GM18507 (cell line): ENCODE results near the gene HOXC6.

Source experiments
- DNase-seq: peaks from one replicate; pipeline ENCODE4 v3.0.0; 2011; ENCODE audit warnings: low read depth; ENCODE audit not compliant: insufficient read length; ENCODE audit errors: extremely low spot score
- FAIRE-seq: peaks from 2 replicates; lab custom pipeline; 2011; peaks lifted over from hg19 to GRCh38; lab: Jason Lieb, UNC

Gene HOXC6

GRCh38 chr12:54000116-54001114, 27.8 kb upstream of the HOXC6 start, which contains the start of gene HOXC9:
Gene HOXC9, plus strand, starts transcription at chr12:54000161. Its CDS starts 28 bp downstream, at chr12:54000189.
- no peak for FAIRE-seq
- DNase-seq: no peak

DNA sequence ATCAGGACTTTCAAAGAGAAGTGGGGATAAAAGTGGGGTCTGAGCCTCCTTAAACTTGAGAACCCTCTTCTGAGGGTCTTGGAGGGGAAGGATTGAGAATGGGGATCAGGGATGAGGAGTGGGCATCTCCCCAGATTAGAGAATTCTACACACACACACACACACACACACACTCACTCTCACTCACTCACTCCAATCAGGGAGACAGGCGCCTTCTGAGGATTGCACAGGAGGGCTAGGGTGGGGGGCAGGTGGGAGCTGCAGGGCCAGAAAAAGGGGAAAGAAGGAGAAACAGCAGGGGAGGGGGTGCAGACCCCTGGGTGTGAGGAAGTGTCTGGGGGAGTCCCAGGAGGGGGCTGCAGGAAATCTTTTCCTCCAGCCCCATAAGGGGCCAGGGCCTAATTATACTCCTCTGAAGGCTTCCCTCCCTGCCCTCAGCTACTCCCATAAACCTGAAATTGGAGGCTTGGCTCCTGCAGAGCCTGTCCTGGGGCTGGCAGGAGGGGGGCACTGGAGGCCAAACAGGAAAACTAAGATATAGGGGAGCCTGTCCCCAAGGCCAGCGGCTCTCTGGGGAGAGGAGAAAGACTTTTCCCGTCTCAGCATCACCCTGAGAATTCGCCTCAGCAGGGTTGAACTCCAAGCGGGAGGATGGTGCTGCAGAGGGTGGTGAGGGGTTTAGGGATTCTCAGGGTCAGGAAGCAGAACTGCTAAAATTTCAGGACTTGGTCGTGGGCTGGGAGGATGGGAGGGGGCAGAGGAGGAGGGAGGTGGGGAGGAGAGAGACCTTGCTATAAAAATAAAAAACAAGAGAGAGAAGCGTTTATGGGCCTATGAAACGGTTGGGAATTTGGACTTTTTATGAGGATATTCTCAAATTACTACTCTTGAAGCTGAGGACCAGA, 26.7 kb upstream of the HOXC6 start:
- FAIRE-seq: no peak
- DNase-seq: no peak

DNA sequence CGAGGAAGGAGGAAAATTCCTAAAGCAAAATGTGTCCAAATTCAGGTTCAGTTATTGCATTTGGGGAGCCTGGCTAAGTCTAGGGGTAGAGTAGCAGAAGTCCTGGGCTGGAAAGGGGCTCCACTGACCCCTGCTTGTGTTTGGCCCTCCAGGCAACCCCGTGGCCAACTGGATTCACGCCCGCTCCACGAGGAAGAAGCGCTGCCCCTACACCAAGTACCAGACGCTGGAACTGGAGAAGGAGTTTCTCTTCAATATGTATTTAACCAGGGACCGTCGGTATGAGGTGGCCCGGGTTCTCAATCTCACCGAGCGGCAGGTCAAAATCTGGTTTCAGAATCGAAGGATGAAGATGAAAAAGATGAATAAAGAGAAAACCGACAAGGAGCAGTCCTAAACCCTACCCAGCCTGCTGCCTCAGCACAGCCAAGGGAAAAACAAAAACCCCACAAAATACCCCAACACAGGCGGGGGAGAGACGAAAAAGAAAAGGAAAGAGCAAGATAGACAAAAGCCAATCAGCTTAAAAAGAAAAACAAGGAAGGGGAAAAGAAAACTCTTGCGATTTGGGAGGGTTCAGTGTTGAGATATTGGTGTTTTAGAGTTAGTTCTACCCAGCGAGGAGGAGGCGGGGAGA, 25.8 kb upstream of the HOXC6 start:
- FAIRE-seq (no peak), DNase-seq (no peak)

DNA sequence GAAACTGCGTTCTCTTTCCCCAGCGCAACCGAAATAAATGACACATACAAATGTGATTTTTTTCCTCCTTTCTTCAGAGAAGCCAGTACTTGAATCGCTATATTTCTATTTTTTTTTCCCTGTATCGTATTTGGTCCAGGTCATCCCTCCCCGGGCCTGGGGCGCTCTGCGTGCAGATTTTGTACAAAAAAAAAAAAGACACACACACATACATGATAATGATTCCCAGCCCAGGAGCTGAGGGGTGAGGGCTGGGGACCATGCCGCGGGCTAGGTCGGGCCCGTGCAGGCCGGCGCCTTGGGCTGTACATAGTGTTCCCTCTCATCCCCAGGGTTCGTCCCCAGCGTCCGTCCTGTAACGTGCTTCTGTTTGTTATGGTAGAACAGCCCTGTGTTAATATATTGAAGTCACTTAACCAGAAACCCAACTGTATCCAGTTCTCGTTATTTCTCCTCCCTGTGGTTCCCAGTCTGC, 25.3 kb upstream of the HOXC6 start:
- DNase-seq: no peak
- FAIRE-seq: no peak

DNA sequence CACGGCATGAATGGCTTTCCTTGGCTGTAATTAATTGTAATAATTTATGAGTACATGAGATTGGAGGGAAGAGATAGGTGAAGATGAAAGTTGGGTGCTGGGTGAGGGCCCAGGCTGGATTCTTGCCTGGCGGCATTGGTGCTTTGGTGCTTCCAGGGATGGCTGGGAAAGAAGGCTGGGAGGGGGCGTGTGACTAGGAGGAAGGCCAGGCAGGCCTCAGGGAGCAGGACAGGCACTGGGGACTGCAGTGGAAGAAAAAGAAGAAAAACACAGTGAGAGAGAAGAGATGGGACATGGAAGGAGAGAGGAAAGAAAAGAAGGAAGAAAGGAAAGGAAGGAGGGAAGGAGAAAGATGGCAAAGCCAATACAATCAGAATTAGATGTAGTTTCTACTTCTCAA, 24.6 kb upstream of the HOXC6 start:
- DNase-seq (no peak), FAIRE-seq (no peak)

- FAIRE-seq: no peak
- no peak for DNase-seq
Measured at GRCh38 chr12:54004063-54004840, 24.0 kb upstream of the HOXC6 start.

DNA sequence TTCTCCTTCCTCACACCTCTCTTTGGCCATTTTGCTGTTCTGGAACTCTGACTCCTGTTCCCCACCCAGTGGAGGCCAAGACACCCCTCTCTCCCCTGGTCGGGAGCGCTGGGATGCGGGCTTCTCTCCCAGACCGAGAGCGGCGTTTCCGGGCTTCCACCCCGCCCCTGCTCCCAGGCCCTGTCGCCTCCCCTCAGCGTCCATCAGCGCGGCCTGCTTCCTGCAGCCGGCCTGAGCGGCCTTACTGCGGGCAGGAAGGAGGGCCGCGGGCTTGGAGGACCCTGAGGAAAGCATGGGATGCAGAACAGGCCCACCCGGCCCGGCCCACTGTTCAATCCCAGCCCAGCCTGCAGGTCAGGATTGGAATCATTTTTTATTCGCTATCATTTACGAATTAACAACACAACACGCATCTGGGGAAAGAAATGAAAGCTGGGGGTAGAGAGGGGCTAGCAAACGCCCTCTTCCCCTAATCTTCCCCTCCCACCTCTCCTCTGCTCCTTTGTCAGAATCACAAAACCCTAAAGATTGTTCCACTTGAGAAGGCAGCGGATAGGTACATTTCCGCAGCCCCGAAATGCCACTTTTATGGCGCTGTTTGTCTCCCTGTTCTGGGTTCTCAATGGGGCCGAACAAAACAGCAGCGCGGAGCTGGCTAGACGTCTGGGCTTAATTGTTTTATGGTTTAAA, 23.3 kb upstream of the HOXC6 start:
- DNase-seq (no peak), FAIRE-seq (no peak)

DNA sequence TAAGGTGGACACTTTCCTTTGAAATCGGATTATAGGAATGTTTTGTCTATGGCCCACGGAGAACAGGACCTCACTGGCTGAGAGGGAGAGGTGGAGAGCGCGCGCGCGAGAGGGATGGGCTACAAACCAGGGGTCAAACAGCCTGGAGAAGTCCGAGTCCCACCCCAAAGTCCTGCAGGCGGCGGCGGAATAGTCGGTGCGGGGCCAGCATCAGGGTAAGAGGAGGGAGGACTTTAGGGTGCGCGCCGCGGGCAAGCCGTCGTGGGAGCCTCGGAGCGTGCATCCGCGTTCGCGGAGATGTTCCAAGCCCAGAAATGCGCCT, 22.7 kb upstream of the HOXC6 start:
- DNase-seq: no peak
- no peak for FAIRE-seq

DNA sequence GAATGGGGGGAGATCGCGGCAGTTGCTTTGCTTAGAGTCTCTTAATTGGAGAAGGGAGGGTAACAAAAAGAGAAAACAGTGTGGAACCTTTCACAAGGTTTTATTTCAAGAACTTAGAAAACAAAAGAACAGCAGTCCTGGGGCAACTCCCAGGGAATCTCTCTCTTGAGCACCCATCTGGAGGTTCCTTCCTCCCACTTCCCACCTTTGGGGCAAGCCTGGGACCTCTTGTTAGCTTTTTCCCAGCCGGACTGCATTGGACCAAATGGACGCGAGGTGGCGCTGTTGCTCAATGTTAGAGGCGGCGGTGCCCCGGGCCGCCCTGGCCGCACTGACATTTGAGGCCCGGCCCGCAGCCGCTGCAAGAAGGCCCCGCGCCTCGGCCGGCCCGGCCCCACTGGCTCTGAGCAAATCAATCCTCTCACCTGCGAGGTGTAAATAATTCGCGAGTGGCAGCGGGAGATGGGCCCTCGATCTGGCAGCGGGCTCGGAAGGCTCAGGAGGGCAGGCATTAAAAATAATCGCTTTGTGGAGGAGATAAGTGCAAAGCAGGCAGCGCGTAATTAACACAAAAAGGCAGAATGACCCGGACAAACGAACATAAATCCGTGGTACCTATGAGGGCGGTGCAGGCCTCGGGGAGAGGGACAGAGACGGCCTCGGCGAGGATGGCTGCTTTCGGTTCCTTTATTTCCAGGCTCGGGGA, 22.2 kb upstream of the HOXC6 start:
- FAIRE-seq (peak; percentile 86), DNase-seq (peak; percentile 67)

- DNase-seq (no peak), FAIRE-seq (no peak)
Measured at GRCh38 chr12:54006559-54007220, 21.6 kb upstream of the HOXC6 start.

DNA sequence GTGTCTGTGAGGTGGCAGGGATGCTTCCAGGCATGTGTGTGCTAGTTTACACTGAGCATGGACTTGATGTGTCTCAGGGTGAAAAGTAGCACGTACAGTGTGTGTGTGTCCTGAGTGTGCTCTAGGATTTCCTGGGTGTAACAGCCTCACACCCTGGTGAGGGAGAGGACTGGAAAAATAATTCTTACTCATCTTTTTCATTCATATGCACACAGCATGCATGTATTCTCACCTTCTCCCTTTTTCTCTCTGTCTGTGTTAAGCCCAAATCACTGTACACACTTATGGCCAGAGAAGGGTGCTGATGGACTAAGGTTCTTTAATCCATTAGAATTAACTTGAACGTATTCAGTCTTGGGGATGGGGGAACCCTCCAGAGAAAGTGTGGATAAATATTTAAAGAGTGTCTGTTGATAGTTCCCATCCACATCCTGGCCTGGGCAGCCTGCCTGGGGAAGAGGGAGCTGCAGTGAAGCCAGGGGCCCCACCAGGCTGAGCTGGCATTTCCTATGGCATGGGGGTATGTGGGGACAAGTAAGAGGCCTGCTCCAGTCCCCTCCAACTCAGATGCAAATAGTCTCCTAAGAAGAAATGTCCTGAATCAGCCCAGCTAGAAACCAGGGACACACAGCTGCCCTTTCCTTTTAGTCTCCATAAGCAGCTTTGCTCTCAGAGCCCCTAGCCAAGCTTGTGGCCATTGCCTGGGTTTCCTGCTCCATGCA, 20.5 kb upstream of the HOXC6 start:
- DNase-seq: no peak
- no peak for FAIRE-seq

- FAIRE-seq (no peak), DNase-seq (no peak)
Measured at GRCh38 chr12:54008260-54008552, 20.0 kb upstream of the HOXC6 start.

GRCh38 chr12:54009171-54010052, 18.8 kb upstream of the HOXC6 start:
- DNase-seq (no peak), FAIRE-seq (no peak)

DNA sequence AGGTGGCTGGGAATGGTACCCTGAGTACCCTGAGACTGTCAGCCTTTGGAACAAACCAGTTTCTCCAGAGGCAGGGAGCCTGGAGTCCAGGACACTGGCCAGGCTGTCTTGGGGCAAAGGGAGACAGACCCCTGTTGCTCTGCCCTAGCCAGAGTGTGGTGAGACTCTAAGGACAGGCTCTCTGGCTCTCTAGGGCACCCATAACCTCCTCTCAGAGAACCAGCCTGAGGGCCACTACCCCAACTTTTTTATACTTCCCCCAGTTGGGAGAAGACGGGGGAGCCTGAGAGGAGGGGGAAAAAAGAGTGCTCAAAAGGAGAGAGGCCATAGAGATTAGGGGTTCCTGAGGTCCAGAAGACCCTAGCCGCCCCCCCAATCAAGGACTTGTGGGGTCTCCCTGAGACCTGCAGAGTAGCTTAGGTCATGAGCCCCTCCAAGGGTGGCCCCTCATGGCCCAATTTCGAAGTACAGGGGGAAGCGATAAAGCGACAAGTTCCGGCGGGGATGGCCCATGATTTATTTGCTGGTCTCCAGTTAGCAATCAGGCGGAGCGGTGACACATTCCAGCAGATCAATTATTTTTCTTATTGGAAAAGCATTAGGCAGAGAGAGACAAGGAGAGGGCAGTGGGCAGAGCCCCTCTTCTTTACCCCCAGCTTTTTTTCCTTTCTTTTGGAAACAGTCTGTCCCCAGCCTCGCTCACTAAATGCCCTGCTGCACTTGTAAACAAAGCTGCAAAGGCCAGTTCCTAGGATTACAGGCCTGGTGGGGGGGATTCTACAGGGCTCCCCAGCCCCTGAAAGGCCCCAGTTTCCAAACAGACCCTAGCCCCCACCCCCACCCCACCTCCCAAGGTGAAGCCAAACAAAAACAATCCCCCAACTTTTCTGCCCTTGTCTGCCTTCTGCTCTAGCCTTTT, 17.9 kb upstream of the HOXC6 start:
- FAIRE-seq: no peak
- DNase-seq: no peak

DNA sequence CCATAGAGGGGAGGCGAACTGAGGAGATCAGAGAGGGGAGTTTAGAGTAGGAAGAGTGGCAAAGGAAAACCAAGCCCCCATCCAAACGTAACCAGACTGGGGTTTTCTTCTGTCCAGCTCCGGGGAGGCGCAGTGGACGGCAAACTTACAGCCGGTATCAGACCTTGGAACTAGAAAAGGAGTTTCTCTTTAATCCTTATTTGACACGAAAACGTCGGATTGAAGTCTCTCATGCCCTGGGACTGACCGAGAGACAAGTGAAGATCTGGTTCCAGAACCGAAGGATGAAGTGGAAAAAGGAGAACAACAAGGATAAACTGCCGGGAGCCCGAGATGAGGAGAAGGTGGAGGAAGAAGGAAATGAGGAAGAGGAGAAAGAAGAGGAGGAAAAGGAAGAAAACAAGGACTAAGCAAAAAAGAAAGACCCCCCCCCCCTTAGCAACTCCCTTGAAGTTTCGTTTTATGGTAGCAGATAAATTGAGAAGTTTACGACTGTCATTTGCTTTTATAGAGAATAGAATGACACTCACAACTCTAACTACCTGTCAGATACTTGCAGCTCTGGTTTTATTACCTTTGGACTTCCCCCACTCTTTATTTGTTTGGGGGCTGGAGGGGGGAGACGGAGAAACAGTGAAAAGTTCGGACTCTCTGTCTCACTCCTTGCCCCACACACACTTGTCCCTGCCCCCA, 17.1 kb upstream of the HOXC6 start:
- FAIRE-seq (no peak), DNase-seq (no peak)
